ENCODE measurements around the gene TIGD4.

TIGD4 gene

DNA sequence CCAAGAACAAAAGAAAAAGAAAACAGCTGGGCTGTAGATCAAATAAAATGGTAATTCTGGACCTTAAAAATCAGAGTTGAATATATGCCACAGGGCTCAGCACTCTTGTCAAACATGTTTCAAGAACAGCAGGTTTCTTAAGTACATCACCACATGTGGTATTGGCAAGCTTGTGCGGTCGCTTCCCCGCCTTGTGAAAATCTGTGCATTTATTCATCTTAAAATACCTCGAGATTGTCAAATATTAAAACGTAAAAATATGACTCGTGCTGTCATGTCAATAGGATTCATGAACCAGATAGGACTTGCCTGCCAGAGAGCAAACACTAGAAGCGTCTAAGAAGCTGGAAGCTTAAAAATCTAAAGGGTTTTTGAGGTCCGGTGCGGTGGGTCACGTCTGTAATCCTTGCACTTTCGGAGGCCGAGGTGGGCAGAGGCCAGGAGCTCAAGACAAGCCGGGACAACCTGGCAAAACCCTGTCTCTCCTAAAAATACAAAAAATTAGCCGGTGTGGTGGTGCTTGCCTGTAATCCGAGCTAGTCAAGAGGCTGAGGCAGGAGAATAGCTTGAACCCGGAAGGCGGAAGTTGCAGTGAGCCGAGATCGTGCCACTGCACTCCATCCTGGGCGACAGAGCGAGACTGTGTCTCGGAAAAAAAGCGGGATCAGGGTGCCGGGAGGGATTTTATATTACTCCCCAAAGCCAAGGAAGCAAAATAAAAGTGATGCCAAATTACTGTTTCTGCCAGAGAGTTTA lies 59.6 kb downstream of the TIGD4 start:
- no peak for DNase-seq (ENCODE audit: low read depth)
